HG03025 (cell line): ENCODE results near the gene DIP2B.

ENCODE experiments used
- ATAC-seq: cut with Tn5 transposase; IDR thresholded peaks from one replicate; pipeline ENCODE4 v1.9.1; 2021; ENCODE audit warnings: mild to moderate bottlenecking, moderate library complexity; ENCODE audit not compliant: unreplicated experiment, low FRiP score

Gene DIP2B

DNA sequence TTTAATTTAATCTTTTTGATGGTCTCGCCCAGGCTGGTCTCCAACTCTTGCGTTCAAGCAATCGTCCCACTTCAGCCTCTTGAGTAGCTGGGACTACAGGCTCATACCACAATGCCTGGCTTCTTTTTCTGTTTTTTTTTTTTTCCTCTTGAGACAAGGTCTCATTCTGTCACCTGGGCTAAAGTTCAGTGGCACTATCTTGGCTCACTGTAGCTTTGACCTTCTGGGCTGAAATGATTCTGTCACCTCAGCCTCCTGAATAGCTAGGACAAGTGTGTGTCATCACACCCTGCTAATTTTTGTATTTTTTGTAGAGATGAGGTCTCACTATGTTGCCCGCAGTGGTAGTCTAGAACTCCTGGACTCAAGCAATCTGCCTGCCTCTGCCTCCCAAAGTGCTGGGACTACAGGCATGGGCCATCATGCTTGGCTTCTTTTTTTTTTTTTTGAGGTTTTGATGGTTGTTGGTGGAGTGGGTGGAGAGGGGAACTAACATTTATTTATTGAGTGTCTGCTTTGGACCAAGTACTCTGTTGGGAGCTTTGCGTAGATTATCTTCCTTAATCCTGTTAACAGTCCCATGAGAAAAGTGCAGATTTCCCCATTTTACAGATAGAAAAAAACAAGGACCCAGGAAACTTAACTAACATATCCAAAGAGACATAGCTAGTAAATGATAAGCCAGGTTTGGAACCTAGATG, 102.0 kb downstream of the DIP2B start:
- ATAC-seq: no peak

DNA sequence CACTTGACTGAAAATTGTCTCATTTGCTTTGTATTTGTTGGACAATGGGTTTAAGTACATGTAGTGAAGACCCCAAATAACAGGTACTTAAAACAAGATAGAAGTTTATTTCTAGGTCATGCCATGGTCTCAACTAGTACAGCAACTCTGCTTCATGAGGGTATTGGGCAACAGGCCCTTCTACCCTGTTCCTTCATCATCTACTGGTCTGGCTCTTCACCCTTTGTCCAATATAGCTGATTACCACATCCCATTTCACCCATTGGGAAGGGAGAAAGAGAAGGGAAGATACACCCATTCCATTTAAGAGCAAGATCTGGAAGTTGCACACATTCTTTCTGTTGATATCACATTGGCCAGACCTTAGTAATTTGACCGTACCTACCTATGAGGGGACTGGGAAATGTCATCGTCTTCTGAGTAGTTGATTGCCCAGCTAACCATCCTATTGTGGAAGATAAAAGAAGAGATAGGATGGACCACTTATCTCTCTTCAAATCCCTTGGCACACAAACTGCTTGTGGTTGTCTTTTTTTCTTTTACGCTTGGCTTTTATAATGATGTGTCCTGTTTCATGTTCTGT, 104.6 kb downstream of the DIP2B start:
- ATAC-seq: no peak

DNA sequence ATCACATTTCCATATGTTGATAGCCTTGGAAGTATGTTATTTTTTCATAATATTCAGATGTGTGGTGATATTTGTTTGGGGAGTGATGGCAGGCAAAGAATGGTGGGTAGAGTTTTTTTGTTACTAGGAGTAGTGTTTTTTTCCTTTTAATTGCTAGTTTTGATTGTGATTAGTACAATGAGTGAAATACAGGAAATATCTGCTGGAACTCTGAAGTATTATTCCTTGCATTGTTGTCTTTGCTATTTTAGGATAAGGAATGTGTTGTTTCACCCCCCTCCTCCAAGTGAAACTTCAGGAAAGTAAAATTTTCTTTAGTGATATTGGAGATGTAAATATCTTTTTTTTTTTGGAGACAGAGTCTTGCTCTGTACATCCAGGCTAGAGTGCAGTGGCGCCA, 105.4 kb downstream of the DIP2B start:
- no peak for ATAC-seq

DNA sequence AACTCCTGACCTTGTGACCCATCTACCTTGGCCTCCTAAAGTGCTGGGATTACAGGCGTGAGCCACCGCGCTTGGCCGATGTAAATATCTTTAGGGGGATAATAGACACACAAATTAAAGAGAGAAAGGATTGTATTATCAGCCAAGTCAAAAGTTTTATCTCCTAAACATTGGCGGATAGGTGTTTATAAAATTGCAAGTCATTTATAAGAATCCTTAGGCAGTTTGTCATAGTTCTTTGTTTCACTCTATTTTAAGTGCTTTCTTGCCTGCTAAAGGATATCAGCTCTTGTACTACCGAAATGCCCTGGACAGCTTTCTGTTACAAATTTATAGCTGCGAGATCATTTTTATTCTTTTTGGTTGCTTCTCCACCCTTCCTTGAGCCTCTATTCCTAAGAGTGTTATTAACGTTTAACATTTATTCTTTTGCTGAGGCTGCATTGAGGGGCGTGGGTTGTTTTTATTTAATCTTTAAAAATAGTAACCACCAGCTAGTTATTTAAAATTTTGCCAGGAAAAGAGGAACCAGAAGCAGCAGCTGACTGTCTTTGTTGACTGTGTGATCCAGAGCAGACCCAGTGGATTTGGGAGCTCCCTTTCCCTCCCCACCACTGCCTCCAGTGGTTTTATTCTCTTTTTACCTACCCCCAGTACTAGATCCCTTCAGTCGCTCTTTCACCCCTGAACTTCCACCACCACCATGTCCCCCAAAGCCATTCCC, 106.4 kb downstream of the DIP2B start:
- ATAC-seq: no peak

DNA sequence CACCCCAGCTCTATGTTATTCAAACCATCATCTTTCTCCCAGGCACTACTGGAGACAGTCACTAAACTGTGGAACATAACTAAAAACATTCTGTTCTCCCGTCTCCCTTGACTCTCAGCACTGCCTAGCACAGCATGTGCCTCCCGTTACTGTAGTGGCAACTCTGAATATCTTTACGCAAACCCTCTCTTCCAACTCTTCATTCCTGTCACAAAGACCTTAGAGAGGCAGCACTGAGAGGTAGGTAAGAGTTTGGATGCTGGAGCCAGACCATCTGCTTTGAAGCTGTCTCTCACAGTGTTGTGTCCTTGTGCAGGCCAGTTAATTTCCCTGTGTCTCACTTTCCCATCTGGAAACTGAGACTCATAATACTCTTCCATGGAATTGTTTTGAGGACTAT, 108.1 kb downstream of the DIP2B start:
- ATAC-seq: no peak

DNA sequence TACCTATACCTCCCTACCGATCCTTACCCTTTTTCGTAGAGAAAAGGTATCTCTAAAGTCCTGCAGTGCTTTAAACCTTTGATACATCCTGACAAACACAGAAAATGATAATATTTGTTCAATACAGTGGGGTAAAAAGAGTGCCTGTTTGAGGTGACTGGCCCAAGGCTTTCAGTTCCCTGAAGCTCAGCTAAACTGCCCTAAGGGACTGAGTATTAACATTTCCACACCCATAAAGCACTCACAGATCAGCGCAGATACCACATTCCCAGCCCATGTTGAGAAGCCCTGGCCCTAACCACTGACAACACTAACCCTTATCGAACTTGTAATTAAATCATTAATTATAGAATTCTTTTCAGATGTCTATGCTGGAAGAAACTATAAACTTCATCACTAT, 108.7 kb downstream of the DIP2B start:
- no peak for ATAC-seq

DNA sequence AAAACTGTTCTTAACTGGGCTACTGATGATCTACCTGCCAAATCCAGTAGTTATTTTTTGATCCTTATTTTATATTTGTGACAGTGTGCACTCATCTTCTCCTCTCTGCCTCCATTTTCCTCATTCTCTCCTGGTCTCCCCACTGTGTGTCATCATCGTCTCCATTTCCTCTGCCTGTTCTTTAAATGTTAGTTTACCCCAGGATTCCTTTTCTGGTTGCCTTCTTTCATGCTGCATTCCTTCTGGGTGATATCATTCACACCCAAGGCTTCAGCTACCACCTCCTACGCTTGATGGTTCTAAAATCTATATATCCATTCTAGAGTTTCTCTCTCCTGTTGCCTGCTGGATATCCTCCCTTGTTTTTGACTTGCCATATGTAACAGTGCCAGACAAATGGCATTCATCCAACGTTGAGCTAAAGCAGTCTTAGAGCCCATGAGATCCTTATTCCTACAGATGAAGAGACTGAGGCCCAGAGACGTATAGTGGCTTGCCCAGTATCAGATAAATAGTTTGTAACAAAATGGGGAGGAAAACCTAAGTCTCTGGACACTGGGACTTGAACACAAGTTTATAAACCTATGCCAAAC, 109.5 kb downstream of the DIP2B start:
- ATAC-seq: no peak

DNA sequence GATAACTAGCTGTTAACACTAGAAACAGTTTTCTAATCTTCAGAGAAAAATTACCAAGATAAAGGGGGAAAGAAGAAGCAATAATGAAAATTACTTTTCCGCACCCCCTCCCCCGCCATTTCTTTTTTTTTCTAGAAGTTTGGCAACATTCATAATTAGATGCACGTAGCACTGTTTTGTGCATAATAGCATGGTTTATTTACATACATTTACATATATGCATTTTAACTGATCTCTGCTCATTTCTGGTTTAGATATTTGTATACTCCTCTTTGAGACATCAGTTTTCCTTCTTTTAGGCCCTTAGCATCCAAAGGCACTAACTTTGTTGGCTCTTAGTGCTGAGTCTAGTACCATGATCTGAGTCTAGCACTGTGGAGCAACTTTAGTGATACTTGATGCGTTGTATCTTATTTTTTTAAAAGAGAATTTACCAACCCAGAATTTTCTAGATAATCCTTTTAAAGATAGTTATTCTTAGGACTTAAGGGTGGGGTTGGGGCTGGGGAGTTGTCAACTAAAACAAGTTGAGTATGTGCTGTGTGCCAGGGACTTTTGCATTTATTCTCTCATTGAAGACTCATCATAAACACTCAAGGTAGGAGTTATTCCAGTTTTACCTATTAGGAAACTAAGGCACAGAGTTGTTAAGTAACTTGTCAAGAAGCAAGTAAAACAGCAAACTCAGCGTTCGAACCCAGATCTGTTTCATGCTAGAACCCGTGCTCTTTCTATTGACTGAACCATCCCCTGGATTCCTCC, 110.5 kb downstream of the DIP2B start:
- no peak for ATAC-seq

DNA sequence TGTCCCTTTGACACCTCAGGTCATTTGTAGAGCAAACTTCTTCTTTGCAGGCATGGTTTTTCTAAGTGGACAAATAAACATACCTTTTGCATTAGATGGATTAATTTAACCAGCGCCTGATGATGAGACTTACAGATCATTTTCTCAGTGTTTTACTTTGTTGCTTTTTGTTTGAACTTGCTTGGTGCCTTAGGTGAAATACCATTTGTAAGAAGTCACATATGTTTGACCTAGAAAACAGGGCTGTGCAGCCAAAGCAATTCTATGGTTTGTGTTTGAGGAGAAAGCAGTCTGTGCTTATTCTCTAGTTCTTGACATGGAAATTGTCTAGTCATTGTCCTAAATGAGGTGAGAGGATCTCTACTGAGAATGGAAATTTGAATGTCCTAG, 111.1 kb downstream of the DIP2B start:
- no peak for ATAC-seq

DNA sequence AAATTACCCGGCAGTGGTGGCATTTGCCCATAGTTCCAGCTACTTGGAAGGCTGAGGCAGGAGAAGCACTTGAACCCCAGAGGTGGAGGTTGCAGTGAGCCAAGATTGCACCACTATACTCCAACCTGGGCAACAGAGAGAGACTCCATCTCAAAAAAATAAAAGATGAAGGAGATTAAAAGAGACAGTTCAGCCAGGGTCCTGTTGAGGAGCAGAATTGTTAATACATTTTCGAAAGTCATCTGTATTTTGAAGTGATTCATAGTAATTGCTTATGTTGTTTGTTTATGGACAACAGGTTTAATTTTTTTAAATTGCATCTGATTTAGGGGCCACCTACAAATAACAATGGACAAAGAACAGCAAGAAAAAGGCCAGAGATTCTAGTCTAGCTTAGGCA, 112.9 kb downstream of the DIP2B start:
- no peak for ATAC-seq

DNA sequence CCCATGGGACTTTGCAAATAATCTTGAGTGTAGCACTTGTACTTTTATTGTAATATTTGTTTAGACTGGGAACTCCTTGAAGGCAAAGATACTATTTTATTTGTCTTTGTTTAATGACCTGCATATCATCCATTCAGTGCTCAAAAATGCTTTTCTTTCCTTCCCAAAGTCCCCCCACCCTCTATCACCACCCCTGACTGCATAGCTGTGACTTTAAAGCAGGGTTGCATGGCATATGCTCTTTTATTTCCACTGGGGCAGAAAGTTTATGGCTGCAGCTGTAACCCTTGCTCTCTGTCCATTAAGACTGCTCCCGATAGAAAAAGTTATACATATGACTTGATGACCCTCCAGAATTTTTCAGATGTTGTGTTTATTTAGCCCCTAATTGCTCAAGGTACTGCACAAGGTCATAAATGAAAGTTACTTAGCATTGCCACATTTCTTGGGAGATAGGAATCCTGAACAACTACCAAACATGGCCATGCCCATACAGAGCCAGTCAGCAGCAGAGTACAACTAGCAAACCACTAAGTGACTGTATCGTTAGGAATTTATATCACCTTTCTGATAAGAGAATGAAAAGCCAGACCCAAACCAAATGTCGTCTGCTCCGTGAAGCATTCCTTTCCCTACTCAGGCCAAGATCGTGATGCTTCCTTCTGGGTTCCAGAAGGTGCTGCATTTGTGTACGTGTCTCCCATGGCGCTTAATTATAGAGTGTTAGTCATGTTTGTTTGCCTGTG, 114.3 kb downstream of the DIP2B start:
- no peak for ATAC-seq

DNA sequence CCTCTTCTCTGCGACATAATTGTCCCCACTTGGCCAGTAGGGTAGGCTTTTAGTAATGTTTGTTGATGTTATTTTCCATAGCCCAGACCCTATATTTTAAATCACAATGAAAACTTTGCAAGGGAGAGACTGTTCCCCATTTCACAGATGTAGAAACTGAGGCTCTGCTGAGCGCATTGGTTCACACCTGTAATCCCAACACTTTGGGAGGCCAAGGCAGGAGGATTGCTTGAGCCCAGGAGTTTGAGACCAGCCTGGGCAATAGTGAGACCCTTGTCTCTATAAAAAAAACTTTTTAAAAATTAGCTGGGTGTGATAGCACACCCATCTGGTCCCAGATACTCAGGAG, 114.8 kb downstream of the DIP2B start:
- ATAC-seq: no peak

DNA sequence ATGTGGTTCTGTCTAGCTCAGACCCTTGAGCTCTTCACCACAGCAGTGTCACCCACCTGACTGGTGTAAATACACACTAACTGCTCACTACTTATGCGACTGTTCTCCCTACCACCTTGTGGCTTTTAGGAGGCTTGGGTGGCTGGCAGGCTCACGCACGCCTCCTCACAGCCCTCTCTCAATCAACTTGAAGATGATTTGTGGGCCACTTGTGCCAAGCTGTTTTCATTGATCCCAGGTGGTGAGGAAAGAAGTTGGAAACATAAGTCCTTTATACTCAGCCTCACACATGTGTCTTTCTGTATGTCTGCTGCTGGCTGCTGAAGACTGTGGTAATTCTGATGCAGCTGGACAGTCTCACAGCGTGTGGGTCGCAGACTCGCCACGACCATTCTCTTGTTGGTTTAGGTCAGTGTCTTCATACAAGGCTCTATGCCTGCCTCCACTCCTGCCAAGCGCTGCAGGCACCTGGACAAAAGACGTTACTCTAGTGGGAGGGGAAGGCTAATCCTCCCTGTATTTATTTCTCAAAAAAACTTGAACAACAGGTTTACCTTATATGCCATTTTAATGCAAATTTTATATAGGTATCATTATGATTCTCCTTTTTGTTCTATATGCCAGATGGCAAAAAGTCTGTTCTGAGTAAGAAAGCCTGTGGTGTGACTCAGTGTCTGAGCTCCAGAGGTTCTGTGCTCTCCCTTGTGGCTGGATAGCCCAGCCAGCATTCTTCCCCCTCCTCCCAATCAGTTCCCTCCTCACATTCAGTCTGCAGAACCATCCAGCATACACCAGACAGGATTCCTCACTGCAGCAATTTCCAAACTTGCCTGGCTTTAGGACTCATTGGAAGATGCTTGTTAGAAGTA, 115.6 kb downstream of the DIP2B start:
- no peak for ATAC-seq

DNA sequence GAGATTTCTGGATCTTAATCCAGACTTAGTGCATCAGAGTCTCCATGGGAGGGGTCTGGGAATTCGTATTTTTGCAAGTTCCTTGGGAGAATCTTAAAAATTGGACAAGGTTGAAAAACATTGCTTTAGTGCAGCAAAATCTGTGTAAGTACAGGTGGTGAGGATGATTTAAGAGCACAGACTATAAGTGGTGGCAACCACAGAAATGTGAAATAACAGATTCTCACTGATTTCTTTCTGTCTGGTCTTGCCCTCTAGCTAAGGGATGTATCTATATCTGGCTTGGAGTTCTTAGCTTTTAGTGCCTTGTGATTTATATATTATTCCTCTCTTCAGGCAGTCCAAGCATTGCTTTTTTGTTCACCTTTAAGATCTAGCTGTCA, 116.2 kb downstream of the DIP2B start:
- no peak for ATAC-seq

DNA sequence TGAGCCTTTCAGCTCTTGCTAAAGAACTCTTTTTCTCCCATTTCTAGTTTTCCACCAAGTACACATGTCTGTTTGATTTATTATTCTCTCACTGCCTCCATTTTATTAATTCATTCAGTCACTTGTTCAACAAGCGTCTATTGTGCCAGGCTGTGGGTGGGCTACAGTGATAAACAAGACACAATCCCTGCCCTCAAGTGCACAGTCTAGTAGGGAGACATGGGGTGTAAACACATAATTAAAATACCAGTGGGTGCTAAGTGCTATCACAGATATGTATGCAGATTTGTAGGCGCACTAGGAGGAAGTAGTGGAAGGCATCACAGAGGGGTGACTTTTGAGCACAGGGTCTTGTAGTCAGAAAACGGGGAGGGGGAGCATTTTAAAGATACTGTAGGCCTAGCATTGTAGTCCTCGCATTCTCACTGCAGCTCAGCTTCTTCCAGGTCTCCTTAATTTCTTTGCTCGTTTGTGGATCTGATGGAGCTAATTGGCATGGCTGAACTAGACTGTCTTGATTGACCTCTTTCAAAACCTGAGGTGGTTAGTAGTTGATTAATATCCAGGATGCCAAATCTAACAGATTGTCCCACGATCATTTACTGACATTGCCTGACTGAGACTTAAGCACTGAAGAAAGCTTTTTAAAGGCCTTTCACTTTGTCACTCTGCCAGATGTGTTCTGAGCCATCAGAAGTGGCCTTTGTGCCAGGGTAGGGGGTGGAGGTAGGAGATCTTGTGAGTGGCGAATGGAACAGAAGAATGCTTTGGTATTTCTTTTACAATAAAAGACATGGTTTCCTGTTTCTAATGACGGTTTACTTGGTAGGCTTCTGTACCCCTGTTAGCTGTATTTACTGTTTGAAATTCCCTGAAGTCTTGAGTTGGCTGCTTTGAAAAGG, 116.9 kb downstream of the DIP2B start:
- no peak for ATAC-seq

DNA sequence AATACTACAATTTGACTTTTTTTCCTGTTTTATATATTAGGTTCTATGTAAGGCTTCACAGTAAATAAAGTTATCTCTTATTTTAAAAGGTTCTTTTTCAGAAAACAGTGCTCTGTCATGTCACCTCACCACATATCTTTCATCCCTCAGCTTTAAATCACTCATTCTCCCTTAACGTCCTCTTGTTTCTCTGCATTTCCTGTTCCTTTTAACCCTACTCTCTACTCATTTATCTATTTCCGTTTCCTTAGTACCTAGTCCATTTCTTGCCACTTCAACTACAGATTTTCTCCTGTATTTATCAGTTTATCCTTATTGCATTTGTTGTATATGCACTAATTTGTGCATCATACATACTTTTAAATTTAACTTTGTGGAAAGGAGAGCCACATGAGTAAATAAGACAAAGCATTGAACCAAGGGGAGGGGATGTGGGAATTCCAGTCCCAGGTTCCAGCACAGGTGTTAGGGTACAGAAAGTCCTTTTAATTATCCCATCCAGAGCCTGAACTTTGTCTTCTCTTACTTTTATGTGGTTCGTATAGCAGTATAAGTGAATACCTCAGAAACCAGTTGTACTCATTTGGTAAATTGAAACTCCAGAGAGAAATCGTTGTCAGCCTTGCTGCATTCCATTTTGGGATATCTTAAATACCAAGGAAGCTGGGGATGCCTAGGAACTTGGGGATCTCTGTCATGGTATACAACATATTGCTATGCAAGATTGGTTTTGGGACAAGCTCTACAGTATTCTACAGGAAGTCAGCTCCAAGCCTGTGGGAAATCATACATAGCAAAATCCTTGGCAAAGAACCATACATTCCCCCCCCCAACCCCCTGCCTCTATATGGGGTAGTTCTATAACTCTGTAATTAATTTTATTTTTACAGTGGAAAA, 120.5 kb downstream of the DIP2B start:
- ATAC-seq: no peak

DNA sequence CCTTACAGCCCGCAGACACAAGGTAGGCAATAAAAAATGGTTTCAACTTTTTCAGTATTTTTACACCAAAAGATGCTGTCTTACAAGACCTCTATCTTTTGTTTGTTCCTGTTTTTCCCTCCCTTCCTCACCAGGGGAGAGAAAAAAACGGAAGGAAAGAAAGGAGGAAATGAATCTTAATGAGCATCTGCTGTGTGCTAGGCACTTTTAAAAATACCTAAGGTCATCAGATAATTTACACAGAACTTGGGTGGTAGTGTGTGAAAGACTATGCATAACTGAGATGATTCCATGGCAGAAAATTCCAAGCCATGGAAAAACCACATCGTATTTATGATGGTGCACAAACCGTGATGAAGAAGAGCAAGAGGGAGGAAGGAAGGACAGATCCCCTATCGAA, 121.2 kb downstream of the DIP2B start:
- ATAC-seq: no peak
